Brain microvascular endothelial cell (primary cell): ENCODE measurements around the gene SOX11.

Experiments
- DNase-seq: peaks from one replicate; pipeline ENCODE4 v3.0.0-alpha.2; 2020
- H3K27ac ChIP-seq: fragments of 250-450 bp; sonication (Bioruptor Pico); 2 replicates; pipeline ENCODE4 v1.5.1; 2020; ENCODE audit warnings: mild to moderate bottlenecking, moderate library complexity
- H3K27me3 ChIP-seq: fragments of 250-450 bp; sonication (Bioruptor Pico); replicated peaks from 2 replicates; pipeline ENCODE4 v1.5.1; 2020; ENCODE audit warnings: mild to moderate bottlenecking
- H3K36me3 ChIP-seq: fragments of 250-450 bp; sonication (Bioruptor Pico); replicated peaks from 2 replicates; pipeline ENCODE4 v1.5.1; 2020; ENCODE audit warnings: mild to moderate bottlenecking
- H3K4me3 ChIP-seq: 2 replicates; pipeline ENCODE4 v1.5.1; 2011; ENCODE audit warnings: low read depth, mild to moderate bottlenecking, control low read depth, low read length, moderate library complexity
- in situ Hi-C: cut with HindIII; loops from 2 replicates; pipeline ENCODE4 v1.10.0; 2017; ENCODE audit warnings: low sequenced_read_pairs, low pct_ligation_motif_present
- TF ChIP-seq, protein P1 (sequence below): IDR thresholded peaks from 2 replicates; pipeline ENCODE4 v1.5.1; 2011; ENCODE audit warnings: low read depth, mild to moderate bottlenecking, moderate library complexity, low read length, control low read depth, inconsistent platforms; ENCODE audit errors: missing control alignments

The SOX11 gene

GRCh38 chr2:5697562-5697961 lies 5.4 kb downstream of the SOX11 start:
- TF ChIP-seq, protein P1, sequence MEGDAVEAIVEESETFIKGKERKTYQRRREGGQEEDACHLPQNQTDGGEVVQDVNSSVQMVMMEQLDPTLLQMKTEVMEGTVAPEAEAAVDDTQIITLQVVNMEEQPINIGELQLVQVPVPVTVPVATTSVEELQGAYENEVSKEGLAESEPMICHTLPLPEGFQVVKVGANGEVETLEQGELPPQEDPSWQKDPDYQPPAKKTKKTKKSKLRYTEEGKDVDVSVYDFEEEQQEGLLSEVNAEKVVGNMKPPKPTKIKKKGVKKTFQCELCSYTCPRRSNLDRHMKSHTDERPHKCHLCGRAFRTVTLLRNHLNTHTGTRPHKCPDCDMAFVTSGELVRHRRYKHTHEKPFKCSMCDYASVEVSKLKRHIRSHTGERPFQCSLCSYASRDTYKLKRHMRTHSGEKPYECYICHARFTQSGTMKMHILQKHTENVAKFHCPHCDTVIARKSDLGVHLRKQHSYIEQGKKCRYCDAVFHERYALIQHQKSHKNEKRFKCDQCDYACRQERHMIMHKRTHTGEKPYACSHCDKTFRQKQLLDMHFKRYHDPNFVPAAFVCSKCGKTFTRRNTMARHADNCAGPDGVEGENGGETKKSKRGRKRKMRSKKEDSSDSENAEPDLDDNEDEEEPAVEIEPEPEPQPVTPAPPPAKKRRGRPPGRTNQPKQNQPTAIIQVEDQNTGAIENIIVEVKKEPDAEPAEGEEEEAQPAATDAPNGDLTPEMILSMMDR: no peak

GRCh38 chr2:5698134-5698533 lies 6.0 kb downstream of the SOX11 start:
- H3K4me3 ChIP-seq: no peak overlapping the region
- TF ChIP-seq, protein P1: no peak
- no peaks in the 10 kb centered on the region for H3K27me3 ChIP-seq
- in situ Hi-C loops: no loop called here
- H3K36me3 ChIP-seq: no peaks in the 10 kb centered on the region
- no peak for DNase-seq
- no peak overlapping the region for H3K27ac ChIP-seq

More at GRCh38 chr2:5697562-5697961, 5.4 kb downstream of the SOX11 start:
- no peak overlapping the region for H3K27ac ChIP-seq
- no peaks in the 10 kb centered on the region for H3K27me3 ChIP-seq
- DNase-seq: no peak
- H3K36me3 ChIP-seq: no peaks in the 10 kb centered on the region
- in situ Hi-C loops: no loop called here
- H3K4me3 ChIP-seq: peak overlapping the region; percentile 84

DNA sequence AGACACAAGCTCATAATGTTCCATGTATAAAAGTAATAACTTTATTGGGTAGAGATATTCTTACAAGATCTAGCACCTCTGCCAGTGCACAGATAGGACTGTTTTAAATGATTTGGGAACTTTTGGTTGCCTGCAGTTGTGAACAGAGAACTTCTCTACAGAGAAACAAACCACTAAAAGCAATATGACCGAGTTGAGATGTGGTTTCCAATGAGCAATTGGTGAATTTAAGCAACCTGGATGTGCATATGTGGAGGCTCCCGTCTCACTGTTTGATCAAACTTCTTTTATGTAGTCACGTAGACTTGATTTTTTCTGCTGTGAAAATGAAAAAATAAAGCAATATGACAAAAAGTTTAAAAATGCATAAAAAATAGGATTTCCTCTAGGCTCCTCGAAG lies 7.8 kb downstream of the SOX11 start:
- TF ChIP-seq, protein P1: no peak
- Histone ChIP-seq H3K27me3 (no peaks in the 10 kb centered on the region), H3K27ac (no peak overlapping the region), H3K4me3 (no peak overlapping the region), H3K36me3 (no peaks in the 10 kb centered on the region)
- in situ Hi-C loops: no loop called here
- DNase-seq: no peak

GRCh38 chr2:5700551-5700950 lies 8.4 kb downstream of the SOX11 start:
- in situ Hi-C loops: no loop called here
- Histone ChIP-seq H3K27me3 (no peaks in the 10 kb centered on the region), H3K27ac (no peak overlapping the region), H3K4me3 (no peak overlapping the region), H3K36me3 (no peaks in the 10 kb centered on the region)
- DNase-seq: no peak
- TF ChIP-seq, protein P1: no peak

DNA sequence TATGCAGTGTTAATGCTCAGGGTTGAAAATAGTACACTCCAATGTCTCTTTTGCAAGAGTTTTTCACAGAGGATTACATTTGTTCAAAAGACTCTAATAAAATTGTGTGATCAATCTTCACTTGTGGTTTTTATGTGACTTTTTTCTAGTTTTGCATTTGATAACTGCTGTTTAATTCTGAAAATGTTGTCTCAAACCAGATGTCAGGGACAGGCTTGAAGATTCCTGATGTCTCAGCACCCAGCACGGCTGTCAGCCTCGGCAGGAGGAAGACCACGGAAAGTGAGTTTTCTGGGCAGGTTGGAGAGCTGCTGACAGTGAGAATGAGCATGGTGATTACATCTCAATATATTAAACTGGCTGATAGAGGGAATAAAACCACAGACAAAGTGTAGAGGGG lies 9.1 kb downstream of the SOX11 start:
- Histone ChIP-seq H3K36me3 (no peaks in the 10 kb centered on the region), H3K4me3 (no peak overlapping the region), H3K27me3 (no peaks in the 10 kb centered on the region), H3K27ac (no peak overlapping the region)
- TF ChIP-seq, protein P1: no peak
- in situ Hi-C loops: no loop called here
- DNase-seq: no peak

DNA sequence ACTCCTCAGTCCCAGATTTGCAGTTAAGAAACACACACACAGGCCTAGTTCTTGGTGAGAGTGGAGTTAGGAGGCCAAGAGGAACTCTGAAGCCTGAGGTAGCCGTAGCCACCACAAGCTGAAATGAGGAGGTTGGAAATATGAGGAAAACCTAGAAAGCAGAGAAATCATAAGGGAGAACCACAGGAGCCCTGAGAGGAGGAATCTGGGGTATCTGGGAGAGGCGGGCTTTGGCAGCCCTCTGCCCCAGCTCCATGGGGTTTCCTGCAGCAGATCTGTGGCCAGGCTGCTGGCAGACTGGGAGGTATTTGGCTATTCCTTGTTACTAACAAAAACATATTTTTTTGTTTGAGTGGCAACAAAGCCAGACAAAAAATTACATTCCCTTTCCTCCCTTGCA lies 11.0 kb downstream of the SOX11 start:
- in situ Hi-C loops: no loop called here
- H3K4me3 ChIP-seq: no peak overlapping the region

More for the DNA sequence above, 11.0 kb downstream of the SOX11 start:
- DNase-seq: no peak
- no peak overlapping the region for H3K27ac ChIP-seq
- TF ChIP-seq, protein P1: no peak
- no peaks in the 10 kb centered on the region for H3K36me3 ChIP-seq
- no peaks in the 10 kb centered on the region for H3K27me3 ChIP-seq
